ENCODE measurements around the gene RCAN2.

GRCh38 chr6:46296586-46296985, 194.7 kb downstream of the RCAN2 start:
- TF ChIP-seq CTCF (IDR thresholded peaks at IDR 0.05) (no peak), POLR2A (IDR thresholded peaks at IDR 0.05; ENCODE audit: low read depth) (no peak), POLR2AphosphoS5 (IDR thresholded peaks at IDR 0.05) (no peak), EP300 (IDR thresholded peaks at IDR 0.05) (no peak)

All from esophagus muscularis mucosa (tissue), 4 donors.